AG09309 (cell line): Measurements from ENCODE around the gene RTCB.
"Not testable (repeated sequence)": the region's sequence is repeated elsewhere in the genome, so short reads cannot be mapped to it uniquely, and the experiment has no call there.

Source experiments
- DNase-seq: peaks from one replicate; pipeline ENCODE4 v3.0.0-alpha.2; 2010; ENCODE audit warnings: low read depth
- H3K4me3 ChIP-seq: 2 replicates; pipeline ENCODE4 v1.5.1; 2011; ENCODE audit warnings: mild to moderate bottlenecking, low read depth, low read length, moderate library complexity; ENCODE audit not compliant: control insufficient read depth
- CTCF ChIP-seq: IDR thresholded peaks from 2 replicates; pipeline ENCODE4 v1.5.1; 2011; ENCODE audit warnings: mild to moderate bottlenecking, low read depth, low read length, inconsistent platforms; ENCODE audit not compliant: insufficient read depth, control insufficient read depth; ENCODE audit errors: missing control alignments

Gene RTCB

DNA sequence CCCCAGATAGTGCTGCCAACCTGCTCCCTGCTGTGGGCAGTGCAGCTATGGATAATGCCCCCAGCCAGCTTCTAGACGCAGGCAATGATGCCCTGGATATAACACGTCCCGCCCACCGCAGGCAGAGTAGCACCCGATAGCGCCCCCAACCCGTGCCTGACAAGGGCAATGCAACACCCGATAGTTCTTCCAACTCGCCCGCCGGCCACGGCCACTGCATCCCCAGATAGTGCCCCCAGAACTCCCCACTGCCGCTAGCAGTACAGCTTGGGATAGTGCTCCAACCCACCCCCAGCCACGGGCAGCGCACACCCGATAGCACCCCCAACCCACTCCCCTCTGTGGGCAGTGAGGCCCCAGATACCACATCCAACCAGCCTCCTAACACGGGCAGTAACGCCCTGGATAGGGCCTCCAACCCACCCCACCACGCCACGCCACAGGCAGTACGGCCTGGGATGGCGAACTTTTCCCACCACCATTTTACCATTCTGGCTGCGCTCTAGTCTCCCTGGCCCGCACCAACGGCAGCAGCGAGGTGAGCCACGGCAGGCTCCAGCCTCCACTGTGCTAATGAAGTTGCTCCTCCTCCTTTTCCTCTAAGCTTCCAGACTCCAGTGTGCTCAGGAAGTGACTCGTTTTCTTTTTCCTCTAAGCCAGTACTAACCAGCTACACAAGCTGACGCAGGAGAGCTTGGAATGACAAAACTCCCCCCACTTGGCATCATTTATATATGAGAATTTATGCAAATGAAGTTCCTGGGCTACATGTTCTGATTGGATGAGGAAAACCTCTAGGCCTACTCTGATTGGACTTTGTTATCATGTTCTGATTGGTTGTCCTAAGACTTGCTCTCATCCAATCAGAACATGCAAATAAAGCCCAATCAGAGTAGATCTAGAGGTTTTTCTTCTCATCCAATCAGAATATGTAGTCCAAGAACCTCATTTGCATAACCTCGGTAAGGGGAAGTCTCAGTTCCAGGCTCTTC lies 57.4 kb downstream of the RTCB start:
- no peak overlapping the region for H3K4me3 ChIP-seq
- no peak for TF ChIP-seq CTCF
- DNase-seq, result no peak

- TF ChIP-seq CTCF, result no peak
- no peak for DNase-seq
- no peak overlapping the region for H3K4me3 ChIP-seq
These were observed 58.2 kb downstream of the RTCB start for GRCh38 chr22:32353840-32354239.

DNA sequence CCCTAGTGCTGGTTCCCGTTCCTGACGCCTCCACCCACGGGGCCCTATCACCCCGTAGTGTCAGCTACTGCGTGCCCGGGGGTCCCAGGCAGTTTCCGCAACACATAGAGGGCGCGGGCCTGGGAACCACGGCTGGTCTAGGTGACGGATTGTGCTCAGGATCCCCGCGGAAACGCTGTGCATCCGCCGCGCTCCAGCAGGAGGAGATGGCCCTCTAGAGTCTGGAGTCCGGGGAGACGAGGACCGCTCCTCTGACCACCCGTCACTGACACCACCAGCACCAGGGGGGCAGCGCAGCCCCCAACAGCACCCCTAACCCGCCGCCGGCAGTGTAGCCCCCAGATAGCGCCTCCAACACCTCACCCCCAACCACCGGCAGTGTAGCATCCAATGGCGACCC lies 58.8 kb downstream of the RTCB start:
- no peak overlapping the region for H3K4me3 ChIP-seq
- no peak for TF ChIP-seq CTCF
- DNase-seq, result no peak

DNA sequence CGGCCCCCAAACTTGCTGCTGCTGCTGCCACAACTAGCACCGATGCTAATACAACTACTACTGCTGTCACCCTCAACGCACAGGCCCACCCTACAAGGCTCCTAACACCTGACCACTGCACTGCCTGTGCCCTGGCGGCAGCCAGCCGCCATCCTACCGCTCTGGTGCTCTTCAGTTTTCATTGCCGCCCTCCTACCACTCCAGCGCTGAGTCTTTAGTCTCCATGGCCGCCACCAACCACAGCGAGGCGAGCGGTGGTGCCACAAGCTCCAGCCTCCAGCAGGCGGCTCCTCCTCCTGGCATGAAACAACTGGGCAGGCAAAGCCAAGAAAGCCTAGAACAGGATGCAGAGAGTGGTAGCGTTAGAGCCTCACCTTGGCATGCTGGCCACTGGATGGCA lies 59.4 kb downstream of the RTCB start:
- DNase-seq, result no peak
- no peak overlapping the region for H3K4me3 ChIP-seq
- TF ChIP-seq CTCF, result no peak

DNA sequence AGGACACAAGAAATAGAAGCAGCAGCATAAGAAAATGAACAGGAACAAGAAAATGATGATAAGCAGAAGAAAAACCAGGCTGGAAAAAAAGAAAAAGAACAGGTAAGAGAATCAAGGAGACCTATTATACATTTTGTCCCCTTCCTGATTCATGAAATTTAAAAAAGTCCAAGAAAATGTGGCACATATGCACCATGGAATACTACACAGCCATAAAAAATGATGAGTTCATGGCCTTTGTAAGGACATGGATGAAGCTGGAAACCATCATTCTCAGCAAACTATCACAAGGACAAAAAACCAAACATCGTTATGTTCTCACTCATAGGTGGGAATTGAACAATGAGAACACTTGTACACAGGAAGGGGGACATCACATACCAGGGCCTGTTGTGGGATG lies 60.2 kb downstream of the RTCB start:
- DNase-seq, H3K4me3 ChIP-seq: not testable (repeated sequence)

- H3K4me3 ChIP-seq, result no peak overlapping the region
- DNase-seq, result no peak
- no peak for TF ChIP-seq CTCF
These were observed 63.9 kb downstream of the RTCB start for GRCh38 chr22:32348031-32348611.

- TF ChIP-seq CTCF, result no peak
- no peak overlapping the region for H3K4me3 ChIP-seq
- no peak for DNase-seq
These were observed 68.1 kb downstream of the RTCB start for GRCh38 chr22:32343941-32344340.
